Lung (tissue), 12 donors: ENCODE data around the gene PTPRE. TPM values are rescaled to one million over a fixed set of nuclear protein-coding genes. Genes with fewer than 3 reads are reported as not detected.

Experiments
- ATAC-seq: fragments of 200-7000 bp; cut with Tn5 transposase; one replicate; pipeline ENCODE4 v1.9.1; 2020; ENCODE audit warnings: moderate number of reproducible peaks; ENCODE audit not compliant: insufficient read depth, low FRiP score
- DNase-seq, 3 donors: peaks; one replicate each; pipeline ENCODE4 v3.0.0-alpha.2; 2013 to 2017
- H3K27ac ChIP-seq, 2 donors: one replicate each; pipeline ENCODE4 v1.5.1; 2013; ENCODE audit warnings: mild to moderate bottlenecking in 2 of 2, moderate library complexity in 2 of 2, control low read depth in 1 of 2, inconsistent platforms in 1 of 2, low read depth in 1 of 2, low read length in 1 of 2
- H3K27me3 ChIP-seq, 3 donors: one replicate each; pipeline ENCODE4 v1.5.1; 2013; ENCODE audit warnings: low read length in 2 of 3; ENCODE audit not compliant: control insufficient read depth in 3 of 3, insufficient read depth in 3 of 3
- H3K36me3 ChIP-seq, 4 donors: one replicate each; pipeline ENCODE4 v1.5.1; 2013; ENCODE audit warnings: low read length in 4 of 4, mild to moderate bottlenecking in 1 of 4, moderate library complexity in 1 of 4; ENCODE audit not compliant: control insufficient read depth in 4 of 4, insufficient read depth in 4 of 4
- H3K4me1 ChIP-seq, 5 donors: one replicate each; pipeline ENCODE4 v1.5.1; 2013; ENCODE audit warnings: low read length in 5 of 5, mild to moderate bottlenecking in 2 of 5, moderate library complexity in 1 of 5; ENCODE audit not compliant: control insufficient read depth in 5 of 5, insufficient read depth in 5 of 5
- H3K4me3 ChIP-seq: one replicate; pipeline ENCODE4 v1.5.1; 2013; ENCODE audit warnings: mild to moderate bottlenecking, control low read depth, moderate library complexity
- H3K9ac ChIP-seq, 2 donors: one replicate each; pipeline ENCODE4 v1.5.1; 2013; ENCODE audit warnings: low read length in 2 of 2, control low read depth in 1 of 2; ENCODE audit not compliant: insufficient read depth in 1 of 2
- H3K9me3 ChIP-seq, 4 donors: one replicate each; pipeline ENCODE4 v1.5.1; 2013; ENCODE audit warnings: low read length in 3 of 4, mild to moderate bottlenecking in 1 of 4, moderate library complexity in 1 of 4; ENCODE audit not compliant: control insufficient read depth in 4 of 4, insufficient read depth in 3 of 4
- WGBS, 2 donors: extraction: QIAGEN DNeasy Blood & Tissue Kit; methylation state at CpG; one replicate each; pipeline ENCODE4 v1.1.7; 2013; 5-methylcytosine and 5-hydroxymethylcytosine counted together
- polyA plus RNA-seq, 2 donors: library from polyadenylated mRNA; stranded (reverse); fragments of 200-250 nt; gene quantifications; one replicate each; pipeline ENCODE4 v1.2.1, GENCODE V29; 2013
- total RNA-seq, 2 donors: library from RNA; depleted of rRNA in 1 of 2; stranded (reverse); fragments of >200 nt in 1 of 2; gene quantifications; one replicate each; pipeline ENCODE4 v1.2.1, GENCODE V29; 2014 to 2021
- TF ChIP-seq, protein P1 (sequence below): IDR thresholded peaks from 2 replicates; pipeline ENCODE4 v1.5.1; 2012; ENCODE audit warnings: mild to moderate bottlenecking; ENCODE audit errors: control extremely low read depth, extremely low read depth
- donor health status: control.
- donor health status: control.
- donor health status: Bipolar disorder and iron deficiency.
- donor health status: healthy.
- donor health status: DM: yes; HTN: yes; CAD: no.

Gene PTPRE
- total and polyA plus RNA-seq, 4 donors, result 15.5 to 68.7 (median 36.5) TPM

DNA sequence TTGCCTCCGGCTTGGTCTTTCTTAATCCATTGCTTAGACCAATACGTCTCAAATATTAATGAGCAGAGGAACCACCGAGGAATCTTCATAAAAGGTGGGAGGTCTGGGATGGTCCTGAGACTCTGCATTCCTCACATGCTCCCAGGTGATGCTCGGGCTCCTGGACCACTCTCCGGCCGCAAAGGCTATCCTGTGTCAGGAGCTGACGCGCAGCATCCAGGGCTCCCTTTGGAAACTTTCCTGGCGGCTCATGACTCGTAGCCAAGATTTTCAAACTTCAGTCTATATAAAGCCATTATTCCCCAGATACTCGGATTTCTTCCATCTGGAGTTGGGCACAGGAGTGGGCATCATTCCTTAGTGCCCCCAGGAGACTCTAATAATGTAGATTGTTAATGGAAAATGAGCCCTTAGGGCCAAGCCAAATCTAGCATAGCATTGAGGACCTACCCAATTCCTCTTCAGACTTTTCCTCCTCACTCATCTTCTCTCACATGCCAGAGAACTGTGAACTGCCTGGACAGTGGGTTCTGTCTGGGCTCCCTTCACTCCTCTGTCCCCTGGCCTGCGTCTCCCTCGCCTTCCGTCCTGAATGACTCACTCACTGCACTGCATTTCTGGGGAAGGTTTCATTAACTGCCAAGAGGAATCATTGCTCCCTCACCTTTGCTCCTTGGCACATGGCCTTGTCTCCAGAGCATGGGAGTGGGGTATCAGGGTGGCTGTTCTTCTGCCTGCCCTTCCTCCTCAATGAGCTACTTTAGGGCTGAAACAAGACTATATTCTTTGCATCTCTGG, 130.0 kb downstream of the PTPRE start:
- Histone ChIP-seq H3K9ac (no peak overlapping the region), H3K4me1 (no peaks in the 10 kb centered on the region), H3K36me3 (no peaks in the 10 kb centered on the region), H3K27me3 (no peaks in the 10 kb centered on the region), H3K9me3 (no peaks in the 10 kb centered on the region), H3K4me3 (no peak overlapping the region), H3K27ac (no peak overlapping the region)
- ATAC-seq (no peak), DNase-seq (no peak)
- whole genome bisulfite sequencing, 2 donors, result 84 to 89% methylated on average over 14 of the region's 14 CpGs
- TF ChIP-seq, protein P1, sequence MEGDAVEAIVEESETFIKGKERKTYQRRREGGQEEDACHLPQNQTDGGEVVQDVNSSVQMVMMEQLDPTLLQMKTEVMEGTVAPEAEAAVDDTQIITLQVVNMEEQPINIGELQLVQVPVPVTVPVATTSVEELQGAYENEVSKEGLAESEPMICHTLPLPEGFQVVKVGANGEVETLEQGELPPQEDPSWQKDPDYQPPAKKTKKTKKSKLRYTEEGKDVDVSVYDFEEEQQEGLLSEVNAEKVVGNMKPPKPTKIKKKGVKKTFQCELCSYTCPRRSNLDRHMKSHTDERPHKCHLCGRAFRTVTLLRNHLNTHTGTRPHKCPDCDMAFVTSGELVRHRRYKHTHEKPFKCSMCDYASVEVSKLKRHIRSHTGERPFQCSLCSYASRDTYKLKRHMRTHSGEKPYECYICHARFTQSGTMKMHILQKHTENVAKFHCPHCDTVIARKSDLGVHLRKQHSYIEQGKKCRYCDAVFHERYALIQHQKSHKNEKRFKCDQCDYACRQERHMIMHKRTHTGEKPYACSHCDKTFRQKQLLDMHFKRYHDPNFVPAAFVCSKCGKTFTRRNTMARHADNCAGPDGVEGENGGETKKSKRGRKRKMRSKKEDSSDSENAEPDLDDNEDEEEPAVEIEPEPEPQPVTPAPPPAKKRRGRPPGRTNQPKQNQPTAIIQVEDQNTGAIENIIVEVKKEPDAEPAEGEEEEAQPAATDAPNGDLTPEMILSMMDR, result no peak

DNA sequence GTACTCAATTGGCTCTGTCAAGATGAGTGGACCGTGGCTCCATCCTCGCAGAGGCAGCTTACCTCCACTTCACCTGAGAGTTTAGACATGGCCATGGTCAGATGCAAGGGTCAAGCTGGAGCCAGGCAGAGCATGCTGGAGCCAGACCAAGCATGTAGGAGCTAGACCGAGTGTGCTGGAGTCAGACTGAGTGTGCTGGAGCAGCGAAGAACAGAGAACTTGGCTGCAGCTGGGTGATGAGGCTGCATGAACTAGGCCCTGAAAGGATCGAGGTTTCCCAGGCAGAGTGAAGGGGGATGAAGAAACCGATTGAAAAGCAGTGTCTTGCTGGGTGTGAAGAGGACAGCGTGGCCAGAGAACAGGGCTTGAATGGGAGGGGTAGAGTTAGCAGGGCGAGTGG, 133.2 kb downstream of the PTPRE start:
- H3K27me3 ChIP-seq, result peaks cover 0 to 2% (median 0%) of the 10 kb centered on the region in 3 donors
- no peaks in the 10 kb centered on the region for H3K36me3 ChIP-seq
- no peak overlapping the region for H3K9ac ChIP-seq
- no peaks in the 10 kb centered on the region for H3K9me3 ChIP-seq
- DNase-seq (no peak), ATAC-seq (no peak)
- no peak overlapping the region for H3K4me3 ChIP-seq
- no peaks in the 10 kb centered on the region for H3K4me1 ChIP-seq
- no peak overlapping the region for H3K27ac ChIP-seq
- whole genome bisulfite sequencing, 2 donors, result 92% methylated on average over 8 of the region's 8 CpGs
- TF ChIP-seq, protein P1, result no peak

DNA sequence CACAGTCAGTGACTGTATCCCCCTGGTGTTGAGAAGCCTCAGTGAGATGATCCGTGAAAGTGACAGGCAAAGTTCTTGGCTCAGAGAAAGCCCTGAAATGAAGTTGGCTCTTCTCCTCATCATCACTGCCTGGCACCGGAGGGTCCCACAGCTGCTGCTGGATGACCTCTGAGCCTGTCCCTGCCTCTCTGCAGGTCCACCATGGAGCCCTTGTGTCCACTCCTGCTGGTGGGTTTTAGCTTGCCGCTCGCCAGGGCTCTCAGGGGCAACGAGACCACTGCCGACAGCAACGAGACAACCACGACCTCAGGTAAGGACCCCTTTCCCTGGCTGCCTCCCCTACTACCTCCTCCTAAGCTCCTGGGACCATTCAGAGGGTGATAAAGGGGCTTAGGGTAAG, 133.8 kb downstream of the PTPRE start:
- peaks cover 0 to 2% (median 0%) of the 10 kb centered on the region in 3 donors for H3K27me3 ChIP-seq
- no peak overlapping the region for H3K9ac ChIP-seq
- DNase-seq, result no peak
- WGBS, 2 donors, result 96 to 97% methylated on average over 8 of the region's 8 CpGs
- no peak overlapping the region for H3K27ac ChIP-seq
- H3K4me3 ChIP-seq, result no peak overlapping the region
- no peak for ATAC-seq
- TF ChIP-seq, protein P1, result no peak
- H3K4me1 ChIP-seq, result no peaks in the 10 kb centered on the region
- no peaks in the 10 kb centered on the region for H3K36me3 ChIP-seq
- H3K9me3 ChIP-seq, result no peaks in the 10 kb centered on the region
